Esophagus squamous epithelium (tissue), 5 donors: ENCODE data around the gene NAV2. TPM values are rescaled to one million over a fixed set of nuclear protein-coding genes. Genes with fewer than 3 reads are reported as not detected.

Experiments
- DNase-seq: peaks from one replicate; lab custom pipeline; 2025; lab: John Stamatoyannopoulos, UW
- H3K27ac ChIP-seq, 4 donors: fragments of 200-600 bp; sonication (generic); one replicate each; pipeline ENCODE4 v1.5.1; 2016 to 2019; ENCODE audit warnings: mild to moderate bottlenecking in 1 of 4
- H3K27me3 ChIP-seq, 4 donors: fragments of 200-600 bp; sonication (generic); 1 replicate in 3 of 4; 2 replicates in 1 of 4; pipeline versions ENCODE4 v1.5.1 to v1.6.0; 2017 to 2021; ENCODE audit warnings: antibody characterized with exemption in 1 of 4
- H3K36me3 ChIP-seq, 3 donors: fragments of 200-600 bp; sonication (generic); one replicate each; pipeline ENCODE4 v1.5.1; 2016 to 2019
- H3K4me1 ChIP-seq, 3 donors: fragments of 200-600 bp; sonication (generic); one replicate each; pipeline ENCODE4 v1.5.1; 2017 to 2019
- H3K4me3 ChIP-seq, 4 donors: fragments of 200-600 bp; sonication (generic); 1 replicate in 3 of 4; 2 replicates in 1 of 4; pipeline ENCODE4 v1.5.1; 2016 to 2019; ENCODE audit warnings: mild to moderate bottlenecking in 2 of 4, moderate library complexity in 1 of 4
- H3K9me3 ChIP-seq, 3 donors: fragments of 200-600 bp; sonication (generic); one replicate each; pipeline ENCODE4 v1.5.1; 2016 to 2019
- CTCF ChIP-seq, 6 experiments: fragments of 450-650 bp in 4 of 6; fragments of 200-600 bp in 2 of 6; sonication (generic) in 2 of 6; IDR thresholded peaks; one replicate each; pipeline ENCODE4 v1.5.1; 2016 to 2019; ENCODE audit warnings: antibody characterized with exemption in 6 of 6, mild to moderate bottlenecking in 4 of 6, moderate library complexity in 4 of 6
- POLR2A ChIP-seq, 4 donors: fragments of 450-650 bp; IDR thresholded peaks; one replicate each; pipeline ENCODE4 v1.6.1; 2017; ENCODE audit warnings: antibody characterized with exemption in 4 of 4, mild to moderate bottlenecking in 4 of 4, moderate library complexity in 3 of 4
- WGBS, 2 donors: methylation state at CpG; one replicate each; pipeline ENCODE4 v1.1.5; 2018; 5-methylcytosine and 5-hydroxymethylcytosine counted together
- intact Hi-C: fragments of 100-400 bp; cut with DNase I; formaldehyde crosslinking; loops from one replicate; pipeline ENCODE4 v1.15.0; 2022
- total RNA-seq, 4 donors: library from RNA; depleted of rRNA; stranded (reverse); fragments of >200 nt; gene quantifications; one replicate each; pipeline ENCODE4 v1.1.0, GENCODE V29; 2016
- donor health status: DM: yes; HTN: yes; CAD: no.

NAV2 gene
- total RNA-seq, 4 donors from 2014 or later: 4.9 to 19.1 (median 14.6) TPM

- 14 to 28% methylated on average over 13 to 16 of the region's 25 CpGs for WGBS, 2 donors
- DNase-seq: no peak
- H3K36me3 ChIP-seq: no peaks in the 10 kb centered on the region
- H3K4me3 ChIP-seq: peak overlapping the region; percentile 50 to 80 (median 66)
- H3K4me1 ChIP-seq: peaks cover 19 to 54% (median 23%) of the 10 kb centered on the region in 3 donors
- peak overlapping the region; percentile 36 to 97 (median 94) for H3K27ac ChIP-seq
- H3K27me3 ChIP-seq: peaks cover 0 to 29% (median 7%) of the 10 kb centered on the region in 4 donors
- intact Hi-C loops: no loop called here
- no peaks in the 10 kb centered on the region for H3K9me3 ChIP-seq
- TF ChIP-seq CTCF (IDR thresholded peaks at IDR 0.05) (no peak), POLR2A (IDR thresholded peaks at IDR 0.05) (no peak)
These were observed 2.0 kb downstream of the NAV2 start for GRCh38 chr11:19714387-19715363.

DNA sequence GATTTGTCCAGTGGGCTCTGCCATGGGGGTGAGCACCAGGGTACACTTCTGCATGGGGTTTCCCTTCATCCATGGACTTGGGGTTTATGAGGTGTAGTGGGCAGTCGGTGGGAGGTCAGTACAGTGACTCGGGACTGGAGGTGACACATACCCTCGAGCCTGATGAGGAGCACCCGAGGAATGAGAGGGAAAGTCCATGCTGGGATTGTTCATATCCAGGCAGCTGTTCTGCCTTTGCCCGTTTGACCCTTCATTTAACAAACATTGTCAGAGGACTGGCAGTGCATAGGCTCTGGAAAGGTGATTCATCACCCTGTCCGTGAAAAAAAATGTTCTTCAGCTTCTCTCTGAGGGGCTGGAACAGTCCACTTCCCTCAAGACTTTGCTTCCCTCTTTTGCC is 2.7 kb downstream of the NAV2 start:
- Histone ChIP-seq H3K4me1 (peaks cover 19 to 54% (median 23%) of the 10 kb centered on the region in 3 donors), H3K27ac (peak overlapping the region in 3 of 4 donors; percentile 93 to 97 (median 96)), H3K9me3 (no peaks in the 10 kb centered on the region), H3K36me3 (no peaks in the 10 kb centered on the region), H3K4me3 (peak overlapping the region in 3 of 4 donors; percentile 63 to 80 (median 68)), H3K27me3 (peaks cover 0 to 29% (median 7%) of the 10 kb centered on the region in 4 donors)
- intact Hi-C loops: no loop called here
- no peak for DNase-seq
- TF ChIP-seq CTCF (IDR thresholded peaks at IDR 0.05) (no peak), POLR2A (IDR thresholded peaks at IDR 0.05) (no peak)
- 21 to 32% methylated on average over 2 to 3 of the region's 6 CpGs for WGBS, 2 donors

DNA sequence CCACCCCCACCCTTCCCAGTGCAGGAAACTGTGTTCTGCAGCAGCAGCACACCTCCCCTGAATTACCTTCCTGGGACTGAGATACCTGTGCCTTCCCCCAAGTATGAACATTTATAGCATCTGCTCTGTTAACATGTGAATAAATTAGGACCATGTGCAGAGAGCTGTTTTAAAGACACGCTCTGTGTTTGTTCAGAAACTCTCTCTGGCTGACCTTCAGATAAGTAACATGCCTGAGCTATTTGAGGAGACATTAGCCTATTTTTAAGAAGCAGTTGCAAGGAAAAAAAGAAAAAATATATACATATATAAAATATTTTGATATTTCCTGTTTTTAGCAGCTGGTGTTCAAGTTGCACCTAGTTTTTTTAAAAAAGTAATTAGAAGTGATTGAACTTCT is 5.4 kb downstream of the NAV2 start:
- intact Hi-C loops: no loop called here

GRCh38 chr11:19718951-19719350 is 6.3 kb downstream of the NAV2 start:
- Histone ChIP-seq H3K27me3 (peaks cover 0 to 18% (median 3%) of the 10 kb centered on the region in 4 donors), H3K4me1 (peaks cover under 1 to 44% (median 22%) of the 10 kb centered on the region in 3 donors), H3K9me3 (no peaks in the 10 kb centered on the region), H3K27ac (no peak overlapping the region), H3K36me3 (no peaks in the 10 kb centered on the region), H3K4me3 (no peak overlapping the region)
- WGBS, 2 donors: 82 to 93% methylated on average over 4 of the region's 4 CpGs
- no peak for DNase-seq
- TF ChIP-seq CTCF (IDR thresholded peaks at IDR 0.05) (no peak), POLR2A (IDR thresholded peaks at IDR 0.05) (no peak)
- intact Hi-C loops: no loop called here

More for the DNA sequence above, 5.4 kb downstream of the NAV2 start:
- TF ChIP-seq POLR2A (IDR thresholded peaks at IDR 0.05) (no peak), CTCF (IDR thresholded peaks at IDR 0.05) (no peak)
- Histone ChIP-seq H3K4me3 (no peak overlapping the region), H3K27ac (peak overlapping the region in 1 of 4 donors; percentile 22), H3K36me3 (no peaks in the 10 kb centered on the region), H3K9me3 (no peaks in the 10 kb centered on the region), H3K27me3 (peaks cover 0 to 27% (median 7%) of the 10 kb centered on the region in 4 donors), H3K4me1 (peaks cover 9 to 44% (median 21%) of the 10 kb centered on the region in 3 donors)
- 45 to 56% methylated on average over 1 of the region's 1 CpG for WGBS, 2 donors
- no peak for DNase-seq

DNA sequence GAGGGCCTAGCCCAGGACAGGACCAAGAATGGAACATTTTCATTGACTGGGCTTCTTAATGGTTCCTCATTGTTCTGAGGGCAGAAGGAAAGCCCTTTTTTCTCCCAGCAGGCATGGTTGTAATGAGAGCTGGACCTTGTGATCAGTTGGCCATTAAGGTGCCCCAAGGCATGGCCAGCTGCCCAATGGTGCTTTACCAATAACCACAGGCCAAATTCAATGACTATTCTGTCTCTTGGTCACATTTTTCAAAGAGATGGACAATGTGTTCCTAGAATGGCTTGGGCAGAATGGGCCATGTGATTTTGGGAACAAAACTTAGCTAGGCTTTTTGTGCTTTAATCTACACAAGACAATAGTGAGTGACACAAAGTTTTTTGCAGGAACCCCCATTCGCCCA is 7.3 kb downstream of the NAV2 start:
- Histone ChIP-seq H3K4me1 (peaks cover 9 to 44% (median 21%) of the 10 kb centered on the region in 3 donors), H3K27me3 (peaks cover 0 to 7% (median 0%) of the 10 kb centered on the region in 4 donors), H3K36me3 (no peaks in the 10 kb centered on the region), H3K27ac (no peak overlapping the region), H3K9me3 (no peaks in the 10 kb centered on the region), H3K4me3 (no peak overlapping the region)
- 85 to 91% methylated on average over 1 of the region's 1 CpG for WGBS, 2 donors
- intact Hi-C loops: no loop called here
- no peak for TF ChIP-seq CTCF (IDR thresholded peaks at IDR 0.05)
- TF ChIP-seq POLR2A (IDR thresholded peaks at IDR 0.05): no peak
- DNase-seq: no peak
